Neuronal stem cell (in vitro differentiated cells): ENCODE measurements around the gene GPAT2. TPM values are rescaled to one million over a fixed set of nuclear protein-coding genes. Genes with fewer than 3 reads are reported as not detected.

ENCODE experiments used
- small RNA-seq: library from polyadenylated mRNA; stranded (forward); fragments of <200 nt; extraction: miRNeasy Mini kit (QIAGEN cat#:217004); gene quantifications from one replicate; pipeline ENCODE3, GENCODE V24; 2013; ENCODE audit not compliant: insufficient read depth

Gene GPAT2

Small RNA genes lying within 50 kb of the gene (small RNA-seq; reads per million reads assigned to genes)
- gene RN7SL210P, result not detected
